GM19395 (cell line): Measurements from ENCODE around the gene BHLHA9.
"Not testable (repeated sequence)": the region's sequence is repeated elsewhere in the genome, so short reads cannot be mapped to it uniquely, and the experiment has no call there.

Experiments used
- ATAC-seq: cut with Tn5 transposase; IDR thresholded peaks from one replicate; pipeline ENCODE4 v1.9.1; 2021; ENCODE audit warnings: mild to moderate bottlenecking, moderate library complexity; ENCODE audit not compliant: unreplicated experiment

Gene BHLHA9

DNA sequence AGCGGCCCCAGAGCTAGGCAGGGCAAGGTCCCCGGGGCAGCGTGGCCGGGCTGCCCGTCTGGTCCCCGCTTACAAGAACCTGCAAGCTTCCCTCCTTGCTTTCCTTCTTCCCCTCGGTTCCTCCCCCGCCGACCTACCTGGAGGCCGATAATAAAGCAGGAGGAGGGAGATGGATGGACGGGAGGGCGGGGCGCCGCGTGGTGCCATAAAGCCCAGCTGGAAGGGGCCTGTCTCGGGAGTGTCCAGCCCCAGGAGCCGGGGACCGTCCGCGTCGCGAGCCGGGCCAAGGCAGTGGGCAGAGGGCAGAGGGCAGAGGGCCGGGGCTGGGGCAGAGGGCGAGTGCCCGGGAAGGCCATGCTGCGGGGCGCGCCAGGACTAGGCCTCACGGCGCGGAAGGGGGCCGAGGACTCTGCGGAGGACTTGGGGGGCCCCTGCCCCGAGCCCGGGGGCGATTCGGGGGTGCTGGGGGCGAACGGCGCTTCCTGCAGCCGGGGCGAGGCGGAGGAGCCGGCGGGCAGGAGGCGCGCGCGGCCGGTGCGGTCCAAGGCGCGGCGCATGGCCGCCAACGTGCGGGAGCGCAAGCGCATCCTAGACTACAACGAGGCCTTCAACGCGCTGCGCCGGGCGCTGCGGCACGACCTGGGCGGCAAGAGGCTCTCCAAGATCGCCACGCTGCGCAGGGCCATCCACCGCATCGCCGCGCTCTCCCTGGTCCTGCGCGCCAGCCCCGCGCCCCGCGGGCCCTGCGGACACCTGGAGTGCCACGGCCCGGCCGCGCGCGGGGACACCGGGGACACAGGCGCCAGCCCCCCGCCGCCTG lies at the start of gene BHLHA9:
TSS of gene BHLHA9 (plus strand) at position 235 of the 820 bp plus-strand sequence. CDS start at position 355, 120 bp downstream.
- no peak for ATAC-seq

GRCh38 chr17:1221209-1221608 lies 49.0 kb upstream of the BHLHA9 start:
- ATAC-seq = no peak

GRCh38 chr17:1222321-1222720 lies 47.9 kb upstream of the BHLHA9 start:
- no peak for ATAC-seq

GRCh38 chr17:1223662-1224061 lies 46.6 kb upstream of the BHLHA9 start:
- no peak for ATAC-seq

- ATAC-seq = no peak
These were observed 45.9 kb upstream of the BHLHA9 start for GRCh38 chr17:1224330-1224729.

- no peak for ATAC-seq
These were observed 43.9 kb upstream of the BHLHA9 start for GRCh38 chr17:1226308-1226707.

GRCh38 chr17:1227365-1227764 lies 42.9 kb upstream of the BHLHA9 start:
- ATAC-seq = no peak

GRCh38 chr17:1227917-1228780 lies 42.1 kb upstream of the BHLHA9 start:
- no peak for ATAC-seq

DNA sequence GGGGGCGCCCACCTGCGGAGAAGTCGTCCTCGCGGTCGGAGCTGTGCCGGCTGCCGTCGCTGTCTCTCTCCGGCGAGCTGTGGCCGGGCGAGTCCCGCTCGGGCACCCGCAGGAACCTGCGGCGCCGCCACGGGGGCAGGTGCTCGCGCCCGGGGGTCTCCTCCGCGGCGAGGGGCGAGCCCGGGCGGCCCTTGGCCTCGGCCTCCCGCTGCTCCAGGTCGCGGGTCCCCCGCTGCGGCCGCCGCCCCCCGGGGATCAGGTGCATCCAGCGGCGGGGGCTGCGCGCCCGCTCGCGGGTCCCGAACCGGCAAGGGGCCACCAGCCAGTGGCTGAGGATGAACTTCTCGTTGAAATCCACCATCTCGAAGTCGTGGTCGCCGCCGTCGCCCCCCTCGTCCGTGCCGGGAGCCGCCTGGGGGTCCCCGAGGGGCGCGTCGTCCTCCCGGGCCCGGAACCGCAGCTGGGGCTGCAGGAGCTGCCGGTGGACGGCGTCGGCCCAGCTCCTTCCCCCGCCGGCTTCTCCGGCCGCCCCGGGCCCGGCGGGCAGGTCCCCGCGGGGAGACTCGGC lies 41.4 kb upstream of the BHLHA9 start:
- ATAC-seq = no peak

DNA sequence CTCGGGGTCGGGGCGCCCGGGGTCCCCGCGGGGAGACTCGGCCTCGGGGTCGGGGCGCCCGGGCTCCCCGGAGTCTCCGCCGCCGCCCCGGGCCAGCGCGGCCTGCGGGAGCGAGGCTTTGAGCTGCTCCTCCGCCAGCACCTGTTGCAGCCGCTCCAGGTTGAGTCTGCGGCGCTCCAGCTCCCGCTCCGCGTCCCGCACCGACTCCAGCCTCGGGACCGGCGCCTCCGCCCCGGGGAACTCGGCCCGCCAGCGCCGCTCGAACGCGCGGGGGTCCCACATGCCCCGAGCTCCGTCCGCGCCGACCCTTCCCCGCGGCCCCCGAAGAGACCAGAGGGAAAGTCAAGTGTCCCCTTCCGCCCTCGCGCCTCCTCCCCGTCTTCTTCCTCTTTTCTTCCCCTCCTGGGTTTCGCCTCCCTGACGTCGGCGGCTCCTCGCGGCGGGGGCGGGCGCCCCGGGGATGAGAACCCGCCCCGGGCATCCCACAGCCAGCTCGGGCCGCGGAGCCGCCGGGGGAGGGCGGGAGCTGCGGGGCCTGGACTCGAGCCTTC lies 40.8 kb upstream of the BHLHA9 start:
- ATAC-seq = no peak

GRCh38 chr17:1229900-1230501 lies 40.2 kb upstream of the BHLHA9 start:
- no peak for ATAC-seq

DNA sequence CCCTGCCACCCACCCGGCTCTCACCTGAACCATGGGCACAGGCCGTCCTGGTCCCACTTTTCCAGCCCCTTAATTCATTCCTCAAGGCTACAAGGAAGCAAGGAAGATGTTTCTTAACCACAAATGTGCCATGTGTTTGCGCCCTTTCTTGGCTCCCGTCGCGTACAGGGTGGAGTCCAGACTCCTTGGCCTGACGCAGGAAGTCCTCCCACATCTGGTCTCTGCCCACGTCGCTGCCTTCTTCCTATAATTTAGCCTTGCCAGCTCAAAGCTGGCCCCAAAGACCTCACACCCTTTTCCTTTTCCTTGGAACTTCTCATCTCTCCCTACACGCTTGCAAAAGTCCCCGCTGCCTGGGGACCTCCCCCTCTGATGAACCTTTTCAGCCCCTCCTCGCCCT lies 38.8 kb upstream of the BHLHA9 start:
- no peak for ATAC-seq

DNA sequence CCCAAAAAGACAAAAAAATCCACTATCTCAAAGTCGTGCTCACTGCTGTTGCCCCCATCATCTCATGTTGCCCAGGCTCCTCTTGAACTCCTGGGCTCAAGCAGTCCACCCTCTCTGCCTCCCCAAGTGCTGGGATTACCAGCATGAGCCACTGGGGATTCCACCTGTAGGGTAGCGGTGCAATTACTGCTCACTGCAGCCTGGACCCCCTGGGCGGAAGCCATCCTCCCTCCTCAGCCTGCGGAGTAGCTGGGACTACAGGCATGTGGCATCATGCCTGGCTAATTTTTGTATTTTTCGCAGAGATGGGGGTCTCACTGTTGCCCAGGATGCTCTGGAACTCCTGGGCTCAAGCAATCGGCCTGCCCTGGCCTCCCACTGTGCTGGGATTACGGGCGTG lies 37.9 kb upstream of the BHLHA9 start:
- ATAC-seq = no peak

GRCh38 chr17:1232786-1233185 lies 37.5 kb upstream of the BHLHA9 start:
- ATAC-seq = no peak

GRCh38 chr17:1234455-1234854 lies 35.8 kb upstream of the BHLHA9 start:
- no peak for ATAC-seq

- ATAC-seq = no peak
These were observed 32.8 kb upstream of the BHLHA9 start for GRCh38 chr17:1237471-1237870.

DNA sequence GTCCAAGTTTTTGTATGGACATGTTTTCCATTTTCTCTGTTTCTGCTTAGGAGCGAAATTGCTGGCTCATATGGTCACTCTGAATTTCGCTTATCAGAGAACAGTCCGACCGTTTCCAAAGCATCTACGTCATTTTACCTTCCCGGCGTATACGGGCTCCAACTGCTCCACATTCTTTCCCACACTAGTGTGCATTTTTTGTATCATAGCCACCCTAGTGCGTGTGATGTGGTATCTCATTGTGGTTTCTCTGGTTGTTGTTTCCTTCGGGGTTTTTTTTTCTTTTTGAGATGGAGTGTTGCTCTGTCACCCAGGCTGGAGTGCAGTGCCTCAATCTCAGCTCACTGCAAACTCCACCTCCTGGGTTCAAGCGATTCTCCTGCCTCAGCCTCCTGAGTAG lies 31.0 kb upstream of the BHLHA9 start:
- no peak for ATAC-seq

DNA sequence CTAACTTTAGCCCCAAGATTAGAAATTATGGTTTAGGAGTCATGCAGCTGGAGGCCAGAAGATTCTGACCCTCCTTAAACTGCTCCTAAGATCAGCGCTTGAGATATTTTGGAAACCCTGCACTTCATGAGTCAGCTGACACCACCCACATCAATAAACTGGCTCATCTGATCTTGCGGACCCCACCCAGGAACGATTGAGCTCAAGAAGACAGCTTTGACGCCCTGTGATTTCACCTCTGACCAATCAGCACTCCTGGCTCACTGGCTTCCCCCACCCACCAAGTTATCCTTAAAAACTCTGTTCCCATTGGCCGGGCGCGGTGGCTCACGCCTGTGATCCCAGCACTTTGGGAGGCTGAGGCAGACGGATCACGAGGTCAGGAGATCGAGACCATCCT lies 29.8 kb upstream of the BHLHA9 start:
- not testable (repeated sequence) for ATAC-seq

- ATAC-seq = no peak
These were observed 28.3 kb upstream of the BHLHA9 start for GRCh38 chr17:1241929-1242328.

DNA sequence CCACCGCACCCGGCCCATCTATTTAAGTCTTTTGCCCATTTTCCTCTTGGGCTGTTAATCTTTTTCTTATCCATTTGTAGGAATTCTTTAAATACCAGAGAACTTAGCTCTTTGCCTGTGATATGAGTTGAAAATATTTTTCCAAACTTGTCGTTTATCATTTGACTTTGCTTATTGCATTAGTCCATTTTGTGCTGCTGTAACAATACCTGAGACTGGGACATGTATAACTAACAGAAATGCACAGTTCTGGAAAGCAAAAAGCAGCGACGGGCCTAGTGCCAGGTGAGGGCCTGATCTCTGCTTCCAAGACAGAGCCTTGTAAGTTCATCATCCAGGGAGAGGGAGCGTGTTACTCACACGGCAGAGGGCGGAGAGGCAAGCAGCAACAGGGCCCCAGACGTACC lies 25.6 kb upstream of the BHLHA9 start:
- no peak for ATAC-seq
